Stimulated activated naive B cell treated with anti-CD40 and anti-IgM and Interleukin-4, amounts not matched to agents 10 μg/mL and 1 μg/mL and 100 μg/mL, for 72 hours (primary cell): ENCODE results near the gene TYW5.

Experiments
- ATAC-seq, 2 donors: fragments of 150-1000 bp; cut with Tn5 transposase; replicated peaks; 2 replicates each; pipeline ENCODE4 v1.10.0; 2021; ENCODE audit warnings: moderate library complexity in 1 of 2
- DNase-seq: peaks from one replicate; pipeline ENCODE4 v3.0.0; 2021
- H3K27ac Mint-ChIP-seq: one replicate; pipeline ENCODE4 v1.8.0; 2022; ENCODE audit warnings: mild to moderate bottlenecking, mixed read lengths
- H3K27me3 Mint-ChIP-seq, 2 donors: one replicate each; pipeline ENCODE4 v1.8.0; 2022; ENCODE audit warnings: mixed read lengths in 2 of 2
- H3K36me3 Mint-ChIP-seq, 2 donors: one replicate each; pipeline ENCODE4 v1.8.0; 2022; ENCODE audit warnings: mixed read lengths in 2 of 2, mild to moderate bottlenecking in 1 of 2
- H3K4me1 Mint-ChIP-seq, 2 donors: one replicate each; pipeline ENCODE4 v1.8.0; 2022; ENCODE audit warnings: mixed read lengths in 2 of 2, mild to moderate bottlenecking in 1 of 2
- H3K4me3 Mint-ChIP-seq, 2 donors: one replicate each; pipeline ENCODE4 v1.8.0; 2022; ENCODE audit warnings: mild to moderate bottlenecking in 2 of 2, mixed read lengths in 2 of 2, moderate library complexity in 1 of 2
- H3K9me3 Mint-ChIP-seq, 2 donors: one replicate each; pipeline ENCODE4 v1.8.0; 2022; ENCODE audit warnings: mixed read lengths in 2 of 2, mild to moderate bottlenecking in 1 of 2

Gene TYW5, protein sequence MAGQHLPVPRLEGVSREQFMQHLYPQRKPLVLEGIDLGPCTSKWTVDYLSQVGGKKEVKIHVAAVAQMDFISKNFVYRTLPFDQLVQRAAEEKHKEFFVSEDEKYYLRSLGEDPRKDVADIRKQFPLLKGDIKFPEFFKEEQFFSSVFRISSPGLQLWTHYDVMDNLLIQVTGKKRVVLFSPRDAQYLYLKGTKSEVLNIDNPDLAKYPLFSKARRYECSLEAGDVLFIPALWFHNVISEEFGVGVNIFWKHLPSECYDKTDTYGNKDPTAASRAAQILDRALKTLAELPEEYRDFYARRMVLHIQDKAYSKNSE

DNA sequence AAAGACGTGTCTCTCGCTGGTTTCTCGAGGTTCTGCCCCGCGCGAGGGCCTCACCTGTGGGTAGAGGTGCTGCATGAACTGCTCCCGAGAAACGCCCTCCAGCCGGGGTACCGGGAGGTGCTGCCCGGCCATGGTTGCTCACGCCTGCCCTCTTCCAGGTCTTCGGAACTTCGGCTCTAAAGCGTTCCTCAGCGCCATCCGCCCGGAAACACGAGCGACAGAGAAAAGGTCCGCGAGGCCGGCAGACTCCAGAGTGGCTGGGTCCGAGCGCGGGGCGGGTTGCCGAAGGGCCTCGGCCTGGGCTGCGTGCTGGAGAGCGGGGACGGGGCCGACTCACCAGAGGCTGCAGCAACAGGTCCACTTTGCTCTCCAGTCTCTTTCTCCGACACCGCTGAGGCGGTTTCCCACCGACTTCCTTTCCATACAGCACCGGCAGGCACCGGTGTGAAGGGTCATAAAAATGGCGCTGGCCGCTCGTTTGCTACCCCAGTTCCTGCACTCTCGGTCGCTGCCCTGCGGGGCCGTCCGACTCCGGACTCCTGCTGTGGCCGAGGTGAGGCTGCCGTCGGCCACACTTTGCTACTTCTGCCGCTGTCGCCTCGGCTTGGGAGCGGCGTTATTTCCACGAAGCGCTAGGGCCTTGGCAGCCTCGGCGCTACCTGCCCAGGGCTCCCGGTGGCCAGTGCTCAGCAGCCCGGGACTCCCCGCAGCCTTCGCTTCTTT, at the start of gene TYW5, which contains the start of gene MAIP1:
TYW5 (minus strand) TSS at position 153 of the 723 bp plus-strand sequence; CDS start at position 132, 21 bp downstream.
MAIP1 (plus strand) TSS at position 244 of the 723 bp plus-strand sequence; CDS start at position 461, 217 bp downstream.
- H3K9me3 Mint-ChIP-seq: no peaks in the 10 kb centered on the region
- DNase-seq: peak; percentile 77
- H3K27me3 Mint-ChIP-seq: no peaks in the 10 kb centered on the region
- peak; percentile 88 to 89 for ATAC-seq
- H3K4me3 Mint-ChIP-seq: peak within 1 kb of the TSS; percentile 99 to 100
- H3K4me1 Mint-ChIP-seq: peaks cover 14 to 31% of the 10 kb centered on the region in 2 donors
- peaks cover 4 to 17% of the 10 kb centered on the region in 2 donors for H3K36me3 Mint-ChIP-seq
- peak within 1 kb of the TSS; percentile 98 for H3K27ac Mint-ChIP-seq

- H3K4me1 Mint-ChIP-seq: no peaks in the 10 kb centered on the region
- no peak for DNase-seq
- no peak overlapping the region for H3K27ac Mint-ChIP-seq
- H3K36me3 Mint-ChIP-seq: peaks cover 0 to 3% of the 10 kb centered on the region in 2 donors
- H3K27me3 Mint-ChIP-seq: peaks cover 10 to 11% of the 10 kb centered on the region in 2 donors
- no peak overlapping the region for H3K4me3 Mint-ChIP-seq
- ATAC-seq: no peak
- H3K9me3 Mint-ChIP-seq: peaks cover 5 to 9% of the 10 kb centered on the region in 2 donors
Observed at GRCh38 chr2:200003444-200003843, 48.2 kb upstream of the TYW5 start.

GRCh38 chr2:200000444-200001163, 45.3 kb upstream of the TYW5 start:
- H3K4me3 Mint-ChIP-seq: no peak overlapping the region
- peaks cover 1 to 3% of the 10 kb centered on the region in 2 donors for H3K36me3 Mint-ChIP-seq
- H3K27ac Mint-ChIP-seq: no peak overlapping the region
- ATAC-seq: no peak
- DNase-seq: no peak
- no peaks in the 10 kb centered on the region for H3K4me1 Mint-ChIP-seq
- H3K9me3 Mint-ChIP-seq: peaks cover 3 to 4% of the 10 kb centered on the region in 2 donors
- peaks cover 5 to 11% of the 10 kb centered on the region in 2 donors for H3K27me3 Mint-ChIP-seq

DNA sequence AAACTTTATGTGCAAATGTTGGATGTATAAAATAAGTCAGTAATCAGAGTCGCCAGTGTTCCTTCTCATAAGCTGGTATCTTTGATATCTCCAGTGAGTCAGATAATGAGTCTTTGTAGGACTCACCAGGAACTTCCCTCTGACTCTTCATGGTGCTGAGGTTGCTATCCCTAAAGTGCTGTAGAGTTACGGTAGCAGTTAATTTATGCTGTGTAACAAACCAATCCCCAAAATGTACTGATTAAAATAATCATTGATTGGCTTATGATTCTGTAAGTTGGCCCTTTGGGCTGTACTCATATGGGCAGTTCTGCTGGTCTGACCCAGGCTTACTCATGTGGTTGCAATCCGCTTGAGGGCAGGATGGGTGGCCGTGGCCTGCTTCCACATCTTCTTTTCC, 43.9 kb upstream of the TYW5 start:
- ATAC-seq: no peak
- Mint-ChIP-seq H3K9me3 (no peaks in the 10 kb centered on the region), H3K27ac (no peak overlapping the region), H3K36me3 (peaks cover 0 to 1% of the 10 kb centered on the region in 2 donors), H3K27me3 (peaks cover 0 to 7% of the 10 kb centered on the region in 2 donors), H3K4me1 (no peaks in the 10 kb centered on the region), H3K4me3 (no peak overlapping the region)
- DNase-seq: no peak

DNA sequence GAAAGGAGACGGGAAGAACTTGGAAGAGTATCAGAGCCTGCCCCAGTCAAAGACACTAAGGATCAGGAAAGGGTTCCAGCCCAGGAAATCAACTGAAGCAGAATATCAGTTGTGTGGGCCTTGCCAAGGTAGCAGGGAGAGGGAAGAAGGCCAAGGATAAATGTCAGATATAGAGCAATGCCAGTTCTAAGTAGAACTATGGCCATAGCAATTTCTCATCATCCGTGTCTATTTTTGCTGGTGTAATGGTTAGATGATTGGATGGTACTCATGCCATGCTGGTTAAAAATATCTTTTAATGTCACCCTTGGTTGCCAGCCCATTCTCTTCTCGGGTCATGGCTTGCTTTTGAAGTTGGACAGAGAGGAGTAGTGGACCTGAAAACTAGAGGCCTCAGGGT, 42.0 kb upstream of the TYW5 start:
- Mint-ChIP-seq H3K36me3 (peaks cover 0 to 1% of the 10 kb centered on the region in 2 donors), H3K27me3 (peaks cover 5 to 12% of the 10 kb centered on the region in 2 donors), H3K27ac (no peak overlapping the region), H3K9me3 (no peaks in the 10 kb centered on the region), H3K4me1 (no peaks in the 10 kb centered on the region), H3K4me3 (no peak overlapping the region)
- no peak for DNase-seq
- no peak for ATAC-seq

DNA sequence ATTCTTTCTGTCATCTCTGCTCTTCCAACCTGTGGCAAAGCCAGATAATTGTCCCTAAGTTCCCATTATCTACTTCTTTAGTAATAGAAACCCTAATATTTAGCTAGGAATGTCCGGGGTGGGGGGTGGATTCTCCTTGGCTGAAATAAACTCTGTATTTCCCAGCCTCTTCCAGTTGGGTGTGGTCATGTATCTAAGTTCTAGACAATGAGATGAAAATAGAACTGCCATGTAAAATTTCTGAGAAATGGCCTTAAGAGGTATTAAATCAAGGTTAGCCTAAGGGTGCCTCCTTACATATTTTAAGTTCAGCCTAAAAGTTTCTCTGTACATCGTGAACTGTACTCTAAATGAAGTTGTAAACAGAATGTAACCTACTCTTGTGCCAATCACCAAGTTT, 39.6 kb upstream of the TYW5 start:
- Mint-ChIP-seq H3K4me3 (no peak overlapping the region), H3K27me3 (peaks cover 5% of the 10 kb centered on the region in 2 donors), H3K9me3 (no peaks in the 10 kb centered on the region), H3K4me1 (no peaks in the 10 kb centered on the region), H3K36me3 (peaks cover 0 to 1% of the 10 kb centered on the region in 2 donors), H3K27ac (no peak overlapping the region)
- ATAC-seq: no peak
- DNase-seq: no peak

DNA sequence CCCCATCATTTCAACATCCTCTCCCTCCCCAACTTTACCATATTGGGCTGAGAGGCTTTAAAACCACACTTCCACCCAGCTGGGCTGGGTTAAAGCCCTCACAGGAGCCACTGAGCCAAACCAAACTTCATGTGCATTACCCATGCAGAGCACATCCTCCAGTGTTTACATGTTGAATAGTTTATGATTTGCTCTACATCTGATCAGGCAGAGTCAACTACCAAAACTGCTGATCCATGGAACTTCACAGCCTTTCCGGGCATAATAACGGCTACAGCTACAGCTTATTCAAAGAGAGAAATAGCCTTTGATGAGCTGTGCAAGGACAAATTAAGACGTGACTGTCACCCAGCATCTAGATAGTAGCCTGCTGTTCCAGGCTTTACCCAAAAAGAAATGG, 39.1 kb upstream of the TYW5 start:
- peaks cover 0 to 1% of the 10 kb centered on the region in 2 donors for H3K36me3 Mint-ChIP-seq
- ATAC-seq (no peak), DNase-seq (no peak)
- H3K4me3 Mint-ChIP-seq: no peak overlapping the region
- H3K27me3 Mint-ChIP-seq: peaks cover 5% of the 10 kb centered on the region in 2 donors
- no peaks in the 10 kb centered on the region for H3K9me3 Mint-ChIP-seq
- H3K4me1 Mint-ChIP-seq: no peaks in the 10 kb centered on the region
- H3K27ac Mint-ChIP-seq: no peak overlapping the region

GRCh38 chr2:199992296-199992695, 37.0 kb upstream of the TYW5 start:
- Mint-ChIP-seq H3K27ac (no peak overlapping the region), H3K9me3 (no peaks in the 10 kb centered on the region), H3K4me1 (no peaks in the 10 kb centered on the region), H3K4me3 (no peak overlapping the region), H3K36me3 (peaks cover 0 to 1% of the 10 kb centered on the region in 2 donors), H3K27me3 (peaks cover 5% of the 10 kb centered on the region in 2 donors)
- DNase-seq (no peak), ATAC-seq (no peak)

- DNase-seq (no peak), ATAC-seq (no peak)
- Mint-ChIP-seq H3K27me3 (peaks cover 5% of the 10 kb centered on the region in 2 donors), H3K4me1 (no peaks in the 10 kb centered on the region), H3K36me3 (peaks cover 0 to 1% of the 10 kb centered on the region in 2 donors), H3K27ac (no peak overlapping the region), H3K9me3 (no peaks in the 10 kb centered on the region), H3K4me3 (no peak overlapping the region)
Observed at GRCh38 chr2:199991691-199992090, 36.4 kb upstream of the TYW5 start.

DNA sequence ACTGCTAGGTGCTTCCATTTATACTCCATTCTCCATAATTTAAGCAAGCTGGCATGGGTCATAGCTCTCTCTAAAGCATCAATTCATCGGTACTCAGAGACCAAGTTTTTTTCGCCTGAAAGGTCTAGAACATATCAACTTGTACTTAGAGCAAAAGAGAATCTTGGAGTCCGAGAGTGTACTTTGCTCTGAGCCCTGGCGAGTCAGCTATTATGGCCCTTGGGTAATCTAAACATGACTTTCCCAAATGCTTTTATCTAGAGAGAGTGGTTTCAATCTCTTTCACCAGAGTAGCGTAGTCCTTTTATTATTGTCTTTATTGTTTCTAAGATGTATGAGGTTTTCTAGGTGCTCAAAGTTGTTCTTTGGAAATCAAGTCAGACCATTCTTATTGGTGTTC, 34.5 kb upstream of the TYW5 start:
- no peaks in the 10 kb centered on the region for H3K36me3 Mint-ChIP-seq
- H3K9me3 Mint-ChIP-seq: no peaks in the 10 kb centered on the region
- H3K4me3 Mint-ChIP-seq: no peak overlapping the region
- H3K4me1 Mint-ChIP-seq: peaks cover 0 to 6% of the 10 kb centered on the region in 2 donors
- DNase-seq: no peak
- peaks cover 5% of the 10 kb centered on the region in 2 donors for H3K27me3 Mint-ChIP-seq
- no peak for ATAC-seq
- no peak overlapping the region for H3K27ac Mint-ChIP-seq

DNA sequence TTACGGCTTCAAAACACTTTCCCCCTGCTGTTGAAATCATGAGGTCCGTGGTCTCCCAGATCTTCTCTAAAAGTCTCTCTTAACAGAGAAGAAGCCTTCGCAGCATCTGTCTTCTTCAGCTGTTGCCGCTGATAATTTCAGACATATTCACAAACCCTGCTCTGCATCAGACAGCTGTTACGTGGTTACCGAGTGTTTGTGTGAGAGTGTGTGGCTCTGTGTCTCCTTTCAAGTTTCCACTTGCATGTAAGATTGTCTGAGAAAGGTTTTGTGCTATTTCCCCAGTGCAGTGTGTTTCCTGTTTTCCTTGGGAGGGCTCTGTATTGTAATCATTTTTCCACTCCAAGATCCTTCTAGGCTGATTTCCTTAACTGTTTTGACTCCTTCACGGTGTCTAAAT, 32.9 kb upstream of the TYW5 start:
- DNase-seq (no peak), ATAC-seq (no peak)
- Mint-ChIP-seq H3K27ac (no peak overlapping the region), H3K4me3 (no peak overlapping the region), H3K27me3 (peaks cover 5% of the 10 kb centered on the region in 2 donors), H3K9me3 (no peaks in the 10 kb centered on the region), H3K36me3 (no peaks in the 10 kb centered on the region), H3K4me1 (peaks cover 0 to 6% of the 10 kb centered on the region in 2 donors)

- Mint-ChIP-seq H3K36me3 (no peaks in the 10 kb centered on the region), H3K4me3 (no peak overlapping the region), H3K4me1 (peaks cover 0 to 6% of the 10 kb centered on the region in 2 donors), H3K9me3 (no peaks in the 10 kb centered on the region), H3K27ac (no peak overlapping the region), H3K27me3 (peaks cover under 1 to 2% of the 10 kb centered on the region in 2 donors)
- DNase-seq (no peak), ATAC-seq (no peak)
Observed at GRCh38 chr2:199987586-199987985, 32.3 kb upstream of the TYW5 start.

DNA sequence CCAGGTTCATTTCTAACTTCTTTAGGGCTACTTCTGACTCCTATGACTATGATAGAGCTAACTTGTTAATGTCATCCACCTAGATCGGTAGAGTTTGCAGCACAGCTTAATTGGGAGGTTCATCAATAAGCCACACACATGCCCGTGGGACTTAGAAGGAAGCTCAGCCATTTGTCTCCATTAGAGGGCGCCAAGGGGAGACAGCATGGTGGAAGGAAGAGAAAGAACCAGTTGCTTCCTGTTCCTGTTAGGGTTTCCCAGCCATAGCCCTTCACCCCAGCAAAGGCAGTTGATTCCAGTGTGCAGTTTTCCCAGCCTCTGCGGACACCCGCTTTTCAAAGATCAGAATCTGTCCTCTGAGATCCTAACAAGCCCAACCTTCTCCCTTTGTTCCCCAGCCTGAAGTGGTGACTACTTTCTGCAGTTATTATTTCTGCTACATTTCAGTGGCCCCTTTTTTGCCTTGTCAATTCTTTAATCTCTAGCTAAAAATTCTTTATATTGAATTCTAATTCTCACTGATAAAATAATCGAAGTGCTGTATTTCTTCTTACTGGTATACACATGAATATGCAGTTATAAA, 30.4 kb upstream of the TYW5 start:
- Mint-ChIP-seq H3K27me3 (no peaks in the 10 kb centered on the region), H3K4me1 (peaks cover 0 to 6% of the 10 kb centered on the region in 2 donors), H3K36me3 (peaks cover 0 to 3% of the 10 kb centered on the region in 2 donors), H3K4me3 (no peak overlapping the region), H3K27ac (no peak overlapping the region), H3K9me3 (no peaks in the 10 kb centered on the region)
- peak; percentile 31 for DNase-seq
- ATAC-seq: peak; percentile 73 to 82

DNA sequence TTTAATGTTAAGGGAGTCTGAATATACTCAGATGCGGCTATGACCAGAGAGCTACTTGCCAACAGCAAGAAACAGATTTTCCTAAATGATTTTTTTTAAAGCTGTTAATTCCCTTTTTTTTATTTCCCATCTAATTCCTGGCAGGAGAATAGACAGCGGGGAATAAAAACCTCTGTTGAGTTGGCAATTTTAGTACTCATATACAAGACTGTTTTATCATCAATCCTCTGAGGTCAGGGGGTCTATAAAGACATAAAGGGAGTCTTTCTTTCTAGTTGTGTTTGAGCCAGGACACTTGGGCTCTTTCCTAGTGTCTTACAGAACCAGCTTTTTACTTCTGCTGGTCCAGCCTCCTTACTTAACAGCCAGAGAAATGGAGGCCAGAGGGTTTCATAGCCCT, 29.5 kb upstream of the TYW5 start:
- Mint-ChIP-seq H3K36me3 (peaks cover 0 to 4% of the 10 kb centered on the region in 2 donors), H3K27ac (no peak overlapping the region), H3K4me3 (no peak overlapping the region), H3K9me3 (no peaks in the 10 kb centered on the region), H3K27me3 (no peaks in the 10 kb centered on the region), H3K4me1 (peaks cover 0 to 9% of the 10 kb centered on the region in 2 donors)
- DNase-seq (no peak), ATAC-seq (no peak)
